GM23338 (cell line): ENCODE results near the gene SRCAP.

Source experiments
- CREB1 ChIP-seq: fragments of 250-450 bp; sonication (Bioruptor Pico); IDR thresholded peaks from 2 replicates; pipeline ENCODE4 v1.5.0; 2020; ENCODE audit warnings: low read depth, mild to moderate bottlenecking, moderate library complexity
- EZH2 ChIP-seq: fragments of 200-600 bp; sonication (generic); IDR thresholded peaks from one replicate; pipeline ENCODE4 v1.8.0; 2017; ENCODE audit warnings: antibody characterized with exemption, mild to moderate bottlenecking, low read depth; ENCODE audit not compliant: unreplicated experiment
- EZH2phosphoT487 ChIP-seq: fragments of 200-600 bp; sonication (generic); IDR thresholded peaks from one replicate; pipeline ENCODE4 v1.8.1; 2018; ENCODE audit warnings: antibody characterized with exemption; ENCODE audit not compliant: unreplicated experiment
- JUNB ChIP-seq: IDR thresholded peaks from one replicate; pipeline ENCODE4 v1.6.1; 2016; ENCODE audit warnings: antibody characterized with exemption; ENCODE audit not compliant: unreplicated experiment
- POLR2AphosphoS5 ChIP-seq: IDR thresholded peaks from 2 replicates; pipeline ENCODE4 v1.6.1; 2016; ENCODE audit warnings: antibody characterized with exemption, low read depth
- ZNF331 ChIP-seq: fragments of 250-450 bp; sonication (Bioruptor Pico); IDR thresholded peaks from 2 replicates; pipeline ENCODE4 v1.5.0; 2020; ENCODE audit warnings: low read depth, mild to moderate bottlenecking, moderate library complexity
- TF ChIP-seq, protein P1 (sequence below), 2 experiments: fragments of 200-600 bp in 1 of 2; sonication (generic) in 1 of 2; conservative IDR thresholded peaks; 2 replicates each; pipeline versions ENCODE4 v1.5.1 to v1.6.1; 2016 to 2017; ENCODE audit warnings: antibody characterized with exemption in 2 of 2, low read depth in 2 of 2, mild to moderate bottlenecking in 2 of 2, moderate library complexity in 1 of 2
- TF ChIP-seq, protein P2 (sequence below): IDR thresholded peaks from one replicate; pipeline ENCODE4 v1.6.1; 2018; ENCODE audit warnings: antibody characterized with exemption; ENCODE audit not compliant: unreplicated experiment
- TF ChIP-seq, protein P3 (sequence below): IDR thresholded peaks from 2 replicates; pipeline ENCODE4 v1.6.1; 2016; ENCODE audit warnings: antibody characterized with exemption
- TF ChIP-seq, protein P4 (sequence below): fragments of 250-450 bp; sonication (Bioruptor Pico); IDR thresholded peaks from 2 replicates; pipeline ENCODE4 v1.5.0; 2020; ENCODE audit warnings: mild to moderate bottlenecking, moderate library complexity

DNA sequence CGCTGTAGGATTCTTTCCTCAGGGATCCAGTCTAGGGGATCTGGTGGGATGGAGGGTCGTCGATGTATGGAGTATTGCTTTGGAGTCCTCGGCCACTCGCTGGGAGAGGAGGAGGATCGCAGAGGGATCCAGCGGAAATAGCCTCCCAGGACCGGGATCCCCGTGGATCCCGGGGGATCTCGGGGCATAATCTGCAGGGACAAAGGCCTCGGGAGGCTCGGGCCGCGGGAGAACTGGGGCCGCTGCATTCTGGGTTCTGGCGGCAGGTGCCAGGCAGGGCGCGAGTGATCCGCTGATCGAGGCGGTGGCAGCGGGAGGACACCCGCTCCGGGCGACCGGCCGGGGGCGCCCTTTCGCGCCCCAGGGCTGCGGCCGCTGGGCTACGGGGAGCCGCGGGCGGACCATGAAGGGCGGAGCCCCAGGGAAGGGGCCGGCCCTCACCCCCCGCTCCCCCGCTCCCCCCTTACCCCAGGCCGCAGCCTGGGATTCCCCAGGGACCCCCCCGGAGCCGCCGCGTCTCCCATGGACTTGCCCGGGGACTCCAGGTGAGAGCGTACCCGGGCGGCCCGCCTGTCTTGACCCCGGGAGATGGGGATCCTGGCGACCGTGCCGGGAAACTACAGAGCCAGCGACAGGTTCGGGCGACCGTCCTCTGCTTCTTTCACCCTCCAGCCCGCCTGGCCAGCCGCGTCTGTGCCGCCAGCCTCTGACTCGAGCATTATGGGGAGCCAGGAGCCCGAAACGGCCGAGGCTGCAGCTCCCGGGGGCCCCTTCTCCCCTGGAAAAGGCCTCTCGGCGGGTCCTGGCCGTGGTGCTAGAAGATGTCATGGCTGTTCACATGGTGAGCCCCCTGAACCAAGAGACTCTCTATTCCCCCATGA is 47.6 kb upstream of the SRCAP start:
- TF ChIP-seq CREB1, result no peak
- TF ChIP-seq, protein P1, sequence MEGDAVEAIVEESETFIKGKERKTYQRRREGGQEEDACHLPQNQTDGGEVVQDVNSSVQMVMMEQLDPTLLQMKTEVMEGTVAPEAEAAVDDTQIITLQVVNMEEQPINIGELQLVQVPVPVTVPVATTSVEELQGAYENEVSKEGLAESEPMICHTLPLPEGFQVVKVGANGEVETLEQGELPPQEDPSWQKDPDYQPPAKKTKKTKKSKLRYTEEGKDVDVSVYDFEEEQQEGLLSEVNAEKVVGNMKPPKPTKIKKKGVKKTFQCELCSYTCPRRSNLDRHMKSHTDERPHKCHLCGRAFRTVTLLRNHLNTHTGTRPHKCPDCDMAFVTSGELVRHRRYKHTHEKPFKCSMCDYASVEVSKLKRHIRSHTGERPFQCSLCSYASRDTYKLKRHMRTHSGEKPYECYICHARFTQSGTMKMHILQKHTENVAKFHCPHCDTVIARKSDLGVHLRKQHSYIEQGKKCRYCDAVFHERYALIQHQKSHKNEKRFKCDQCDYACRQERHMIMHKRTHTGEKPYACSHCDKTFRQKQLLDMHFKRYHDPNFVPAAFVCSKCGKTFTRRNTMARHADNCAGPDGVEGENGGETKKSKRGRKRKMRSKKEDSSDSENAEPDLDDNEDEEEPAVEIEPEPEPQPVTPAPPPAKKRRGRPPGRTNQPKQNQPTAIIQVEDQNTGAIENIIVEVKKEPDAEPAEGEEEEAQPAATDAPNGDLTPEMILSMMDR (conservative IDR thresholded peaks at IDR 0.05; ENCODE audit: low read depth in 2 of 2), result peak; percentile 57 to 73
- no peak for TF ChIP-seq EZH2
- no peak for TF ChIP-seq POLR2AphosphoS5
- TF ChIP-seq, protein P2, sequence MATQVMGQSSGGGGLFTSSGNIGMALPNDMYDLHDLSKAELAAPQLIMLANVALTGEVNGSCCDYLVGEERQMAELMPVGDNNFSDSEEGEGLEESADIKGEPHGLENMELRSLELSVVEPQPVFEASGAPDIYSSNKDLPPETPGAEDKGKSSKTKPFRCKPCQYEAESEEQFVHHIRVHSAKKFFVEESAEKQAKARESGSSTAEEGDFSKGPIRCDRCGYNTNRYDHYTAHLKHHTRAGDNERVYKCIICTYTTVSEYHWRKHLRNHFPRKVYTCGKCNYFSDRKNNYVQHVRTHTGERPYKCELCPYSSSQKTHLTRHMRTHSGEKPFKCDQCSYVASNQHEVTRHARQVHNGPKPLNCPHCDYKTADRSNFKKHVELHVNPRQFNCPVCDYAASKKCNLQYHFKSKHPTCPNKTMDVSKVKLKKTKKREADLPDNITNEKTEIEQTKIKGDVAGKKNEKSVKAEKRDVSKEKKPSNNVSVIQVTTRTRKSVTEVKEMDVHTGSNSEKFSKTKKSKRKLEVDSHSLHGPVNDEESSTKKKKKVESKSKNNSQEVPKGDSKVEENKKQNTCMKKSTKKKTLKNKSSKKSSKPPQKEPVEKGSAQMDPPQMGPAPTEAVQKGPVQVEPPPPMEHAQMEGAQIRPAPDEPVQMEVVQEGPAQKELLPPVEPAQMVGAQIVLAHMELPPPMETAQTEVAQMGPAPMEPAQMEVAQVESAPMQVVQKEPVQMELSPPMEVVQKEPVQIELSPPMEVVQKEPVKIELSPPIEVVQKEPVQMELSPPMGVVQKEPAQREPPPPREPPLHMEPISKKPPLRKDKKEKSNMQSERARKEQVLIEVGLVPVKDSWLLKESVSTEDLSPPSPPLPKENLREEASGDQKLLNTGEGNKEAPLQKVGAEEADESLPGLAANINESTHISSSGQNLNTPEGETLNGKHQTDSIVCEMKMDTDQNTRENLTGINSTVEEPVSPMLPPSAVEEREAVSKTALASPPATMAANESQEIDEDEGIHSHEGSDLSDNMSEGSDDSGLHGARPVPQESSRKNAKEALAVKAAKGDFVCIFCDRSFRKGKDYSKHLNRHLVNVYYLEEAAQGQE, result no peak
- no peak for TF ChIP-seq JUNB
- no peak for TF ChIP-seq ZNF331 (CRISPR knock-in tag)
- TF ChIP-seq, protein P3, sequence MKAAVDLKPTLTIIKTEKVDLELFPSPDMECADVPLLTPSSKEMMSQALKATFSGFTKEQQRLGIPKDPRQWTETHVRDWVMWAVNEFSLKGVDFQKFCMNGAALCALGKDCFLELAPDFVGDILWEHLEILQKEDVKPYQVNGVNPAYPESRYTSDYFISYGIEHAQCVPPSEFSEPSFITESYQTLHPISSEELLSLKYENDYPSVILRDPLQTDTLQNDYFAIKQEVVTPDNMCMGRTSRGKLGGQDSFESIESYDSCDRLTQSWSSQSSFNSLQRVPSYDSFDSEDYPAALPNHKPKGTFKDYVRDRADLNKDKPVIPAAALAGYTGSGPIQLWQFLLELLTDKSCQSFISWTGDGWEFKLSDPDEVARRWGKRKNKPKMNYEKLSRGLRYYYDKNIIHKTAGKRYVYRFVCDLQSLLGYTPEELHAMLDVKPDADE, result no peak
- TF ChIP-seq EZH2phosphoT487, result no peak
- TF ChIP-seq, protein P4, sequence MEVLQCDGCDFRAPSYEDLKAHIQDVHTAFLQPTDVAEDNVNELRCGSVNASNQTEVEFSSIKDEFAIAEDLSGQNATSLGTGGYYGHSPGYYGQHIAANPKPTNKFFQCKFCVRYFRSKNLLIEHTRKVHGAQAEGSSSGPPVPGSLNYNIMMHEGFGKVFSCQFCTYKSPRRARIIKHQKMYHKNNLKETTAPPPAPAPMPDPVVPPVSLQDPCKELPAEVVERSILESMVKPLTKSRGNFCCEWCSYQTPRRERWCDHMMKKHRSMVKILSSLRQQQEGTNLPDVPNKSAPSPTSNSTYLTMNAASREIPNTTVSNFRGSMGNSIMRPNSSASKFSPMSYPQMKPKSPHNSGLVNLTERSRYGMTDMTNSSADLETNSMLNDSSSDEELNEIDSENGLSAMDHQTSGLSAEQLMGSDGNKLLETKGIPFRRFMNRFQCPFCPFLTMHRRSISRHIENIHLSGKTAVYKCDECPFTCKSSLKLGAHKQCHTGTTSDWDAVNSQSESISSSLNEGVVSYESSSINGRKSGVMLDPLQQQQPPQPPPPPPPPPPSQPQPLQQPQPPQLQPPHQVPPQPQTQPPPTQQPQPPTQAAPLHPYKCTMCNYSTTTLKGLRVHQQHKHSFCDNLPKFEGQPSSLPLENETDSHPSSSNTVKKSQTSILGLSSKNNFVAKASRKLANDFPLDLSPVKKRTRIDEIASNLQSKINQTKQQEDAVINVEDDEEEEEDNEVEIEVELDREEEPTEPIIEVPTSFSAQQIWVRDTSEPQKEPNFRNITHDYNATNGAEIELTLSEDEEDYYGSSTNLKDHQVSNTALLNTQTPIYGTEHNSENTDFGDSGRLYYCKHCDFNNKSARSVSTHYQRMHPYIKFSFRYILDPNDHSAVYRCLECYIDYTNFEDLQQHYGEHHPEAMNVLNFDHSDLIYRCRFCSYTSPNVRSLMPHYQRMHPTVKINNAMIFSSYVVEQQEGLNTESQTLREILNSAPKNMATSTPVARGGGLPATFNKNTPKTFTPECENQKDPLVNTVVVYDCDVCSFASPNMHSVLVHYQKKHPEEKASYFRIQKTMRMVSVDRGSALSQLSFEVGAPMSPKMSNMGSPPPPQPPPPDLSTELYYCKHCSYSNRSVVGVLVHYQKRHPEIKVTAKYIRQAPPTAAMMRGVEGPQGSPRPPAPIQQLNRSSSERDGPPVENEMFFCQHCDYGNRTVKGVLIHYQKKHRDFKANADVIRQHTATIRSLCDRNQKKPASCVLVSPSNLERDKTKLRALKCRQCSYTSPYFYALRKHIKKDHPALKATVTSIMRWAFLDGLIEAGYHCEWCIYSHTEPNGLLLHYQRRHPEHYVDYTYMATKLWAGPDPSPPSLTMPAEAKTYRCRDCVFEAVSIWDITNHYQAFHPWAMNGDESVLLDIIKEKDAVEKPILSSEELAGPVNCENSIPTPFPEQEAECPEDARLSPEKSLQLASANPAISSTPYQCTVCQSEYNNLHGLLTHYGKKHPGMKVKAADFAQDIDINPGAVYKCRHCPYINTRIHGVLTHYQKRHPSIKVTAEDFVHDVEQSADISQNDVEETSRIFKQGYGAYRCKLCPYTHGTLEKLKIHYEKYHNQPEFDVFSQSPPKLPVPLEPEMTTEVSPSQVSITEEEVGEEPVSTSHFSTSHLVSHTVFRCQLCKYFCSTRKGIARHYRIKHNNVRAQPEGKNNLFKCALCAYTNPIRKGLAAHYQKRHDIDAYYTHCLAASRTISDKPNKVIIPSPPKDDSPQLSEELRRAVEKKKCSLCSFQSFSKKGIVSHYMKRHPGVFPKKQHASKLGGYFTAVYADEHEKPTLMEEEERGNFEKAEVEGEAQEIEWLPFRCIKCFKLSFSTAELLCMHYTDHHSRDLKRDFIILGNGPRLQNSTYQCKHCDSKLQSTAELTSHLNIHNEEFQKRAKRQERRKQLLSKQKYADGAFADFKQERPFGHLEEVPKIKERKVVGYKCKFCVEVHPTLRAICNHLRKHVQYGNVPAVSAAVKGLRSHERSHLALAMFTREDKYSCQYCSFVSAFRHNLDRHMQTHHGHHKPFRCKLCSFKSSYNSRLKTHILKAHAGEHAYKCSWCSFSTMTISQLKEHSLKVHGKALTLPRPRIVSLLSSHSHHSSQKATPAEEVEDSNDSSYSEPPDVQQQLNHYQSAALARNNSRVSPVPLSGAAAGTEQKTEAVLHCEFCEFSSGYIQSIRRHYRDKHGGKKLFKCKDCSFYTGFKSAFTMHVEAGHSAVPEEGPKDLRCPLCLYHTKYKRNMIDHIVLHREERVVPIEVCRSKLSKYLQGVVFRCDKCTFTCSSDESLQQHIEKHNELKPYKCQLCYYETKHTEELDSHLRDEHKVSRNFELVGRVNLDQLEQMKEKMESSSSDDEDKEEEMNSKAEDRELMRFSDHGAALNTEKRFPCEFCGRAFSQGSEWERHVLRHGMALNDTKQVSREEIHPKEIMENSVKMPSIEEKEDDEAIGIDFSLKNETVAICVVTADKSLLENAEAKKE (CRISPR knock-in tag), result no peak
